GM23338 (cell line): ENCODE measurements around the gene KRT85. TPM values are rescaled to one million over a fixed set of nuclear protein-coding genes. Genes with fewer than 3 reads are reported as not detected.

Experiments
- EZH2 ChIP-seq: fragments of 200-600 bp; sonication (generic); IDR thresholded peaks from one replicate; pipeline ENCODE4 v1.8.0; 2017; ENCODE audit warnings: antibody characterized with exemption, mild to moderate bottlenecking, low read depth; ENCODE audit not compliant: unreplicated experiment
- EZH2phosphoT487 ChIP-seq: fragments of 200-600 bp; sonication (generic); IDR thresholded peaks from one replicate; pipeline ENCODE4 v1.8.1; 2018; ENCODE audit warnings: antibody characterized with exemption; ENCODE audit not compliant: unreplicated experiment
- JUNB ChIP-seq: IDR thresholded peaks from one replicate; pipeline ENCODE4 v1.6.1; 2016; ENCODE audit warnings: antibody characterized with exemption; ENCODE audit not compliant: unreplicated experiment
- POLR2AphosphoS5 ChIP-seq: IDR thresholded peaks from 2 replicates; pipeline ENCODE4 v1.6.1; 2016; ENCODE audit warnings: antibody characterized with exemption, low read depth
- STAT1 ChIP-seq: IDR thresholded peaks from one replicate; pipeline ENCODE4 v1.6.1; 2016; ENCODE audit warnings: antibody characterized with exemption; ENCODE audit not compliant: unreplicated experiment
- ZNF114 ChIP-seq: fragments of 250-450 bp; sonication (Bioruptor Pico); IDR thresholded peaks from 2 replicates; pipeline ENCODE4 v1.5.0; 2020; ENCODE audit warnings: mild to moderate bottlenecking, moderate library complexity
- ZNF331 ChIP-seq: fragments of 250-450 bp; sonication (Bioruptor Pico); IDR thresholded peaks from 2 replicates; pipeline ENCODE4 v1.5.0; 2020; ENCODE audit warnings: low read depth, mild to moderate bottlenecking, moderate library complexity
- polyA plus RNA-seq: library from polyadenylated mRNA; unstranded; fragments of >200 nt; fragmentation: Nextera tagmentation; extraction: Ambion mirVana; gene quantifications from 2 replicates; pipeline ENCODE4 v1.2.1, GENCODE V29; 2016
- total RNA-seq: library from RNA; depleted of rRNA; stranded (reverse); fragments of >200 nt; shearing (Covaris generic); gene quantifications from 2 replicates; pipeline ENCODE4 v1.2.3, GENCODE V29; 2014
- TF ChIP-seq, protein P1 (sequence below): fragments of 250-450 bp; sonication (Bioruptor Pico); IDR thresholded peaks from 2 replicates; pipeline ENCODE4 v1.5.0; 2020; ENCODE audit warnings: mild to moderate bottlenecking, moderate library complexity
- TF ChIP-seq, protein P2 (sequence below): IDR thresholded peaks from 2 replicates; pipeline ENCODE4 v1.6.1; 2016; ENCODE audit warnings: antibody characterized with exemption

KRT85 gene
- total and polyA plus RNA-seq, 2 experiments from 2014 or later: not detected

DNA sequence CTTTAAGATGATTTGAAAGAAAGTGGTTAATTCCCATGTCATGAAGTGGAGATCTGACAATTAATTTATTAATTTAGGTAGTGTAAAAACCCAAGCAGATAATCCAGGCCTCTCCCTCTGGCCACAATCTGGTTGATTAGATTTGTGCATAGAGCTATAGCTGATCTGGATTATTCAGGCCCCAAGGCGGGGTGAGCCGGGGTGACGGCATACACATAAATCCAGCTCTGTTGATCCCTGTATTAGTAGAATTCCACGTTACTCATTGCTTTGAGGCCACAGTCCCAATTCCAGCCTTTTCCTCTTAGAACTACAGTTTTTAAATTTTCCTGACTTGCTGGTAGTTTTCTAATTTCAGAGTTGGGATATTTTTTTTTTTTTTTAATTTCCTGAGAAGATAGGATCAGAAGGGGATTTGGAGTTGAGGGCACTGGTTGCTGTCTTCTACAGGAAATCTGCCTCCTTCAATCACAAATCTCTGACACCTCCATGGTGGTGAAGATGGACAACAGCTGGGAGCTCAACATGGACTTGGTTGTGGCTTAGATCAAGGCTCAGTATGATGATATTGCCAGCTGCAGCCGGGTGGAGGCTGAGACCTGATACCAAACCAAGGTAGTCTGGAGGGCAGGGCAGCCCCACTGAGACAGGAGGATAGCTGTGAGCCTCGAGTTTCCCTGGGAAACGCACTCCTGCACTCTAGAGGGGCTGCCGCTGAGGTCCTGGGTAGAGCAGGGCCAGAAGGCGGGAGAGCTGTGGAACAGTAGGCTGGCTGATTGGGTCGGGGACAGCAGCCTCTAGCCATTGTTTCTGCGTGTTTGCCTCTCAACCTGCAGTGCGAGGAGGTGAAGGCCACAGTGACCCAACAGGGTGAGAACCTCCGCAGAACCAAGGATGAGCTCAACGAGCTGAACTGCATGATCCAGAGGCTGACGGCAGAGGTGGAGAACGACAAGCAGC is 19.4 kb downstream of the KRT85 start (continued):
- TF ChIP-seq, protein P1, sequence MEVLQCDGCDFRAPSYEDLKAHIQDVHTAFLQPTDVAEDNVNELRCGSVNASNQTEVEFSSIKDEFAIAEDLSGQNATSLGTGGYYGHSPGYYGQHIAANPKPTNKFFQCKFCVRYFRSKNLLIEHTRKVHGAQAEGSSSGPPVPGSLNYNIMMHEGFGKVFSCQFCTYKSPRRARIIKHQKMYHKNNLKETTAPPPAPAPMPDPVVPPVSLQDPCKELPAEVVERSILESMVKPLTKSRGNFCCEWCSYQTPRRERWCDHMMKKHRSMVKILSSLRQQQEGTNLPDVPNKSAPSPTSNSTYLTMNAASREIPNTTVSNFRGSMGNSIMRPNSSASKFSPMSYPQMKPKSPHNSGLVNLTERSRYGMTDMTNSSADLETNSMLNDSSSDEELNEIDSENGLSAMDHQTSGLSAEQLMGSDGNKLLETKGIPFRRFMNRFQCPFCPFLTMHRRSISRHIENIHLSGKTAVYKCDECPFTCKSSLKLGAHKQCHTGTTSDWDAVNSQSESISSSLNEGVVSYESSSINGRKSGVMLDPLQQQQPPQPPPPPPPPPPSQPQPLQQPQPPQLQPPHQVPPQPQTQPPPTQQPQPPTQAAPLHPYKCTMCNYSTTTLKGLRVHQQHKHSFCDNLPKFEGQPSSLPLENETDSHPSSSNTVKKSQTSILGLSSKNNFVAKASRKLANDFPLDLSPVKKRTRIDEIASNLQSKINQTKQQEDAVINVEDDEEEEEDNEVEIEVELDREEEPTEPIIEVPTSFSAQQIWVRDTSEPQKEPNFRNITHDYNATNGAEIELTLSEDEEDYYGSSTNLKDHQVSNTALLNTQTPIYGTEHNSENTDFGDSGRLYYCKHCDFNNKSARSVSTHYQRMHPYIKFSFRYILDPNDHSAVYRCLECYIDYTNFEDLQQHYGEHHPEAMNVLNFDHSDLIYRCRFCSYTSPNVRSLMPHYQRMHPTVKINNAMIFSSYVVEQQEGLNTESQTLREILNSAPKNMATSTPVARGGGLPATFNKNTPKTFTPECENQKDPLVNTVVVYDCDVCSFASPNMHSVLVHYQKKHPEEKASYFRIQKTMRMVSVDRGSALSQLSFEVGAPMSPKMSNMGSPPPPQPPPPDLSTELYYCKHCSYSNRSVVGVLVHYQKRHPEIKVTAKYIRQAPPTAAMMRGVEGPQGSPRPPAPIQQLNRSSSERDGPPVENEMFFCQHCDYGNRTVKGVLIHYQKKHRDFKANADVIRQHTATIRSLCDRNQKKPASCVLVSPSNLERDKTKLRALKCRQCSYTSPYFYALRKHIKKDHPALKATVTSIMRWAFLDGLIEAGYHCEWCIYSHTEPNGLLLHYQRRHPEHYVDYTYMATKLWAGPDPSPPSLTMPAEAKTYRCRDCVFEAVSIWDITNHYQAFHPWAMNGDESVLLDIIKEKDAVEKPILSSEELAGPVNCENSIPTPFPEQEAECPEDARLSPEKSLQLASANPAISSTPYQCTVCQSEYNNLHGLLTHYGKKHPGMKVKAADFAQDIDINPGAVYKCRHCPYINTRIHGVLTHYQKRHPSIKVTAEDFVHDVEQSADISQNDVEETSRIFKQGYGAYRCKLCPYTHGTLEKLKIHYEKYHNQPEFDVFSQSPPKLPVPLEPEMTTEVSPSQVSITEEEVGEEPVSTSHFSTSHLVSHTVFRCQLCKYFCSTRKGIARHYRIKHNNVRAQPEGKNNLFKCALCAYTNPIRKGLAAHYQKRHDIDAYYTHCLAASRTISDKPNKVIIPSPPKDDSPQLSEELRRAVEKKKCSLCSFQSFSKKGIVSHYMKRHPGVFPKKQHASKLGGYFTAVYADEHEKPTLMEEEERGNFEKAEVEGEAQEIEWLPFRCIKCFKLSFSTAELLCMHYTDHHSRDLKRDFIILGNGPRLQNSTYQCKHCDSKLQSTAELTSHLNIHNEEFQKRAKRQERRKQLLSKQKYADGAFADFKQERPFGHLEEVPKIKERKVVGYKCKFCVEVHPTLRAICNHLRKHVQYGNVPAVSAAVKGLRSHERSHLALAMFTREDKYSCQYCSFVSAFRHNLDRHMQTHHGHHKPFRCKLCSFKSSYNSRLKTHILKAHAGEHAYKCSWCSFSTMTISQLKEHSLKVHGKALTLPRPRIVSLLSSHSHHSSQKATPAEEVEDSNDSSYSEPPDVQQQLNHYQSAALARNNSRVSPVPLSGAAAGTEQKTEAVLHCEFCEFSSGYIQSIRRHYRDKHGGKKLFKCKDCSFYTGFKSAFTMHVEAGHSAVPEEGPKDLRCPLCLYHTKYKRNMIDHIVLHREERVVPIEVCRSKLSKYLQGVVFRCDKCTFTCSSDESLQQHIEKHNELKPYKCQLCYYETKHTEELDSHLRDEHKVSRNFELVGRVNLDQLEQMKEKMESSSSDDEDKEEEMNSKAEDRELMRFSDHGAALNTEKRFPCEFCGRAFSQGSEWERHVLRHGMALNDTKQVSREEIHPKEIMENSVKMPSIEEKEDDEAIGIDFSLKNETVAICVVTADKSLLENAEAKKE (CRISPR knock-in tag): no peak
- TF ChIP-seq STAT1: no peak
- TF ChIP-seq, protein P2, sequence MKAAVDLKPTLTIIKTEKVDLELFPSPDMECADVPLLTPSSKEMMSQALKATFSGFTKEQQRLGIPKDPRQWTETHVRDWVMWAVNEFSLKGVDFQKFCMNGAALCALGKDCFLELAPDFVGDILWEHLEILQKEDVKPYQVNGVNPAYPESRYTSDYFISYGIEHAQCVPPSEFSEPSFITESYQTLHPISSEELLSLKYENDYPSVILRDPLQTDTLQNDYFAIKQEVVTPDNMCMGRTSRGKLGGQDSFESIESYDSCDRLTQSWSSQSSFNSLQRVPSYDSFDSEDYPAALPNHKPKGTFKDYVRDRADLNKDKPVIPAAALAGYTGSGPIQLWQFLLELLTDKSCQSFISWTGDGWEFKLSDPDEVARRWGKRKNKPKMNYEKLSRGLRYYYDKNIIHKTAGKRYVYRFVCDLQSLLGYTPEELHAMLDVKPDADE: no peak
- no peak for TF ChIP-seq ZNF331 (CRISPR knock-in tag)
- no peak for TF ChIP-seq JUNB
- TF ChIP-seq POLR2AphosphoS5: no peak
- TF ChIP-seq EZH2: no peak
- TF ChIP-seq ZNF114: no peak
- TF ChIP-seq EZH2phosphoT487: no peak
